ENCODE data around the gene STPG3. TPM values are rescaled to one million over a fixed set of nuclear protein-coding genes. Genes with fewer than 3 reads are reported as not detected.
A peak's percentile ranks its signal among the peaks of the same experiment; 100 is the strongest.
"Not testable (repeated sequence)": the region's sequence is repeated elsewhere in the genome, so short reads cannot be mapped to it uniquely, and the experiment has no call there.

Gene STPG3
- total and polyA plus RNA-seq, 7 donors = 0.08 TPM; not detected in 6

DNA sequence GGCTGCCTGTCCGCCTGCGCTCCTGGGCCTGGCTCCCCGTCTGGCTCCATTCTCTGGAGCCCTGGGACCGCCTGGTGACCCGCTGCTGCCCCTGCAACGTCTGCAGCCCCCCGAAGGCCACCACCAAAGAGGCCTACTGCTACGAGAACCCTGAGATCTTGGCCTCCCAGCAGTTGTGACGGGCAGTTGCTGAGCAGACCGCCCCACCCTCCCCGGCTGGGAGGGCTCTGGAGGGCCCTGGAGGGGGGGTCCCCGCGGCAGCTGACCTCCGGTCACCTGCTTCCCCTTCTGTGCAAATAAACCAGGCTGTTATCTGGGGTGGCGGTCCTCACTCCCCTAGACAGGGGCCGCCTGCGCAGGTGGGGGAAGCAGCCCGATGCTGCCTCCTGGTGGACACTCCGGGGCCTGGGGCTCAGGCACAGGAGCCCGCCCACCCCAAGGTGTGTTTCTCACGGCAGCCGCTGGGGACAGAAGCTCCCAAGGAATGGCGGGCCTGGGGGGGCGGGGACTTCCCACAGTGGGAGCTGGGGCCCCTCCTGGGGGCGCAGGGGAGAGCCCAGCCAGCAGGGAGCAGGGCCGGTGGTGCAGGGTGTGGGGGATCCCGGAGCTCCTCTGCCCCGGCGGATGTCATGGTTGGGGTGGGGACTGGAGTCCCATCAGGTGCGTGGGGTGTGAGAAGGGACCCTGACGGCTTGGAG, 14.7 kb upstream of the STPG3 start:
- 8 to 10% (median 10%) methylated on average over 21 to 31 of the region's 31 CpGs for WGBS, 3 donors
- Histone ChIP-seq H3K27me3 (ENCODE audit: insufficient read depth in 3 of 3, low read length in 2 of 3) (peaks cover 0 to 13% (median 0%) of the 10 kb centered on the region in 3 donors), H3K27ac (peak overlapping the region; percentile 85), H3K4me1 (peaks cover 37% of the 10 kb centered on the region), H3K36me3 (ENCODE audit: insufficient read depth in 1 of 2, low read depth in 1 of 2) (no peaks in the 10 kb centered on the region), H3K9me3 (no peaks in the 10 kb centered on the region), H3K4me3 (peak overlapping the region; percentile 59)
- peak; percentile 58 to 77 (median 68) for ATAC-seq
- TF ChIP-seq, protein P1, sequence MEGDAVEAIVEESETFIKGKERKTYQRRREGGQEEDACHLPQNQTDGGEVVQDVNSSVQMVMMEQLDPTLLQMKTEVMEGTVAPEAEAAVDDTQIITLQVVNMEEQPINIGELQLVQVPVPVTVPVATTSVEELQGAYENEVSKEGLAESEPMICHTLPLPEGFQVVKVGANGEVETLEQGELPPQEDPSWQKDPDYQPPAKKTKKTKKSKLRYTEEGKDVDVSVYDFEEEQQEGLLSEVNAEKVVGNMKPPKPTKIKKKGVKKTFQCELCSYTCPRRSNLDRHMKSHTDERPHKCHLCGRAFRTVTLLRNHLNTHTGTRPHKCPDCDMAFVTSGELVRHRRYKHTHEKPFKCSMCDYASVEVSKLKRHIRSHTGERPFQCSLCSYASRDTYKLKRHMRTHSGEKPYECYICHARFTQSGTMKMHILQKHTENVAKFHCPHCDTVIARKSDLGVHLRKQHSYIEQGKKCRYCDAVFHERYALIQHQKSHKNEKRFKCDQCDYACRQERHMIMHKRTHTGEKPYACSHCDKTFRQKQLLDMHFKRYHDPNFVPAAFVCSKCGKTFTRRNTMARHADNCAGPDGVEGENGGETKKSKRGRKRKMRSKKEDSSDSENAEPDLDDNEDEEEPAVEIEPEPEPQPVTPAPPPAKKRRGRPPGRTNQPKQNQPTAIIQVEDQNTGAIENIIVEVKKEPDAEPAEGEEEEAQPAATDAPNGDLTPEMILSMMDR (IDR thresholded peaks at IDR 0.05) = peak; percentile 91
- intact Hi-C loops (cut with DNase I) = no loop called here
- DNase-seq = peak; percentile 87 to 94

DNA sequence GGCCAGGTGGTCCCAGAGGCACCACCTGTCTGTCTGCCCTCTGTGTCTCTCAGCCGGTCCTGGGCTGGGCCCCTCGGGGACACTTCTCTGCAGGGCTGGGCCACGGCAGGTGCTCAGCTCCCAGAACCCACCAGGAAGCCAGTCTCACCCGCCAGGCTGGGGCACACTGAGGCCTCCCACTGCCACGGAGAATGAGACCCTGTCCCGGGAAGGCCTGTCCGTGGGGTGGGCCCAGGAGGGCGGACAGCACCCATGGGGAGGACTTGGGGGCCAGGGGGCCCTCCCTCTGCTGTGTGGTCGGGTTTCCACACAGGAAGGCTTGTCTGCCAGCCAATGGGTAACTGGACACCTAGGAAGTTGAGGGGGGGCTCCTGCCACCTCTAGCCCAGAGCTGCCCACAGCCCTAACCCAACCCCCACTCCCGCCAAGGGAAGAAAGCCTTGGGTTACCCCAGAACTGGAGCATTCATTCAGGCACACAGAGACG, 14.1 kb upstream of the STPG3 start:
- intact Hi-C loops (cut with DNase I) = no loop called here
- Histone ChIP-seq H3K4me1 (peaks cover 37% of the 10 kb centered on the region), H3K27ac (peak overlapping the region; percentile 85), H3K36me3 (ENCODE audit: insufficient read depth in 1 of 2, low read depth in 1 of 2) (peaks cover 0 to 2% of the 10 kb centered on the region in 2 donors), H3K9me3 (no peaks in the 10 kb centered on the region), H3K27me3 (ENCODE audit: insufficient read depth in 3 of 3, low read length in 2 of 3) (peaks cover 0 to 8% (median 0%) of the 10 kb centered on the region in 3 donors), H3K4me3 (peak overlapping the region; percentile 59)
- 25 to 26% (median 26%) methylated on average over 11 of the region's 11 CpGs for WGBS, 3 donors
- ATAC-seq = peak in 1 of 4 donors; percentile 3
- TF ChIP-seq, protein P1 (IDR thresholded peaks at IDR 0.05) = no peak
- no peak for DNase-seq

DNA sequence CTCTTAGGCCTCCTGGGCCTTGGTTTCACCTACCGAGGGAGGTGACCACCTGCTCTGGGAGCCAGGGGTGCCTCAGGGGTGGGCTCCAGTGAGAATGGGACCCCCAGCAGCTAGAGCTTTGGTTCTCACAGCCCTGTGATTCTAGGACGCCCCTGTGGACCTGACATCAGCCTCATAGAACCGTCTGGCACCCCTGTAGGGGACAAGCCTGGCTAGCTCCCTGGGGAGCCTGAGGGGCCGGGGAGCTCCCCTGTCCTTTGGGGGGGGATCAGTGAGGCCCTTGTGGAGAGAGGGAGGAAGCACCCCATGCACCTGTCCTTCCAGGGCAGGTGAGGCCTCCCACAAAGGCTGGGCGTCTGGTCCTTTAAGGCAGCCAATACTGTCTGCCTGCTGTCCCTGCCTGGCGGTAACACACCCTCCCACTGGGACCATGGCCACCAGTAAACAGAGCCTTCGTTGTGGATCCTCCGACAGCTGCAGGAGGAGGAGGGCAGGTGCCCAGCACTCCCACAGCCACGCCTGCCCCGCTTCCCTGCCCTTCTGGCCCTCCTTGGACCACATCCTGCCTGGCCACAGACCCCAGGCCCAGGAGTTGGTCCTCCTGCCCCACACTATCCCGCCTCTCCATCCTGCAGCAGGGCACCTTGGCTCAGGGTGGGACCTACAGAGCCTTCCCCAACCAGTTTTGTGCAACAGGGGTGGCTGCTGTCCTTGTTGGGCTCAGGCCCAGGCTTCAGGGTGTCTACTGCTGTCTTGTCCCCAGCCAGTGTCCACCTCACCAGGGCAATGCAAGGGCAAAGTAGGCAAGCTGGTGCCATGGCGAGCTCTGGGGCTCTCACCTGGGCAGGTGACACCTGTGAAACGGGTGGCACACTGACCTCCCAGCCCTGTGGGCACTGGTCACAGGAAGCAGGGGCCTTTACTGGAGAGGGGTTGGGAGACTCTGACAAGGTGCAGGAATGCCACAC, 13.0 kb upstream of the STPG3 start:
- ATAC-seq (peak in 1 of 4 donors; percentile 57), DNase-seq (peak in 1 of 2 donors; percentile 68)
- WGBS, 3 donors = 35 to 46% (median 42%) methylated on average over 10 to 13 of the region's 13 CpGs
- TF ChIP-seq, protein P1 (IDR thresholded peaks at IDR 0.05) = no peak
- Histone ChIP-seq H3K4me3 (no peak overlapping the region), H3K4me1 (peaks cover 47% of the 10 kb centered on the region), H3K9me3 (no peaks in the 10 kb centered on the region), H3K27me3 (ENCODE audit: insufficient read depth in 3 of 3, low read length in 2 of 3) (peaks cover 0 to 7% (median 0%) of the 10 kb centered on the region in 3 donors), H3K27ac (peak overlapping the region; percentile 85), H3K36me3 (ENCODE audit: insufficient read depth in 1 of 2, low read depth in 1 of 2) (peaks cover 0 to 13% of the 10 kb centered on the region in 2 donors)
- intact Hi-C loops (cut with DNase I) = no loop called here

DNA sequence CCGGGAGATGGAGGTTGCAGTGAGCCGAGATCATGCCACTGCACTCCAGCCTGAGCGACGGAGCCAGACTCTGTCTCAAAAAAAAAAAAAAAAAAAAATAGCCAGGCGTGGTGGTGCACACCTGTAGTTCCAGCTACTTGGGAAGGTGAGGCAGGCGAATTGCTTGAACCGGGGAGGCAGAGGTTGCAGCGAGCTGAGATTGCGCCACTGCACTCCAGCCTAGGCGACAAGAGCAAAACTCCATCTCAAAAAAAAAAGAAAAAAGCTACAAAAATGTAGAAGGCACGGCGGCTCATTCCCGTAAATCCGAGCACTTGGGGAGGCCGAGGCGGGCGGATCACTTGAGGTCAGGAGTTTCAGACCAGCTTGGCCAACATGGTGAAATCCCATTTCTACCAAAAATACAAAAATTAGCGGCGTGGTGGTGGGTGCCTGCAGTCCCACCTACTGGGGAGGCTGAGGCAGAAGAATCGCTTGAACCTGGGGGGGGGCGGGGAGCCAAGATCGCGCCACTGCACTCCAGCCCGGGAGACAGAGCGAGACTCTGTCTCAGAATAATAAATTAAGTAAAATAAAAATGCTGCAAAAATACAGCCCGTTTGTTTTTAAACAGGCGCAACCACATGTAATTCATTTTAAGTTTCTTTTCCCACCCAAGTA, 11.4 kb upstream of the STPG3 start:
- Histone ChIP-seq H3K4me1 (peaks cover 62% of the 10 kb centered on the region), H3K36me3 (ENCODE audit: insufficient read depth in 1 of 2, low read depth in 1 of 2) (peaks cover 0 to 23% of the 10 kb centered on the region in 2 donors), H3K4me3 (peak overlapping the region; percentile 97), H3K27ac (peak overlapping the region; percentile 98)
- DNase-seq; H3K9me3 ChIP-seq; intact Hi-C loops (cut with DNase I); H3K27me3 ChIP-seq (ENCODE audit: insufficient read depth in 3 of 3, low read length in 2 of 3); ATAC-seq: not testable (repeated sequence)
- WGBS, 3 donors = 50 to 55% (median 52%) methylated on average over 27 of the region's 27 CpGs
